Endothelial cell of umbilical vein (primary cell): ENCODE results near the gene KRT15. TPM values are rescaled to one million over a fixed set of nuclear protein-coding genes. Genes with fewer than 3 reads are reported as not detected.

Source experiments
- BruUV-seq: library from RNA; stranded (reverse); fragments of 400-500 nt; replicated peaks from 2 replicates; lab custom pipeline; 2021; lab: Mats Ljungman, UMichigan
- CTCF ChIA-PET: fragments of 300-600, 350-600 bp; sonication (Branson Sonifier 250); formaldehyde crosslinking; loops from one replicate; lab custom pipeline; 2021; ENCODE audit warnings: antibody characterized with exemption, inconsistent platforms; lab: Charles Lee
- POLR2A ChIA-PET: fragments of 300-600, 350-600 bp; sonication (Branson Sonifier 250); formaldehyde crosslinking; loops from one replicate; lab custom pipeline; 2021; ENCODE audit warnings: antibody characterized with exemption, inconsistent platforms; lab: Charles Lee
- DNase-seq: peaks from one replicate; pipeline ENCODE4 v3.0.0-alpha.2; 2011; ENCODE audit warnings: low read depth, low spot score
- FAIRE-seq: peaks from 2 replicates; lab custom pipeline; 2011; peaks lifted over from hg19 to GRCh38; lab: Jason Lieb, UNC
- H2AFZ ChIP-seq: 2 replicates; pipeline ENCODE4 v1.6.0; 2012; ENCODE audit warnings: low read depth, low read length, control low read depth, inconsistent platforms
- H3K27ac ChIP-seq: 2 replicates; pipeline ENCODE4 v1.5.1; 2011; ENCODE audit warnings: low read depth, mild to moderate bottlenecking, control low read depth, low read length, moderate library complexity; ENCODE audit not compliant: insufficient read depth
- H3K27me3 ChIP-seq, 2 experiments: 2 replicates each; pipeline versions ENCODE4 v1.6.0 to v1.6.1; 2011; ENCODE audit warnings: low read length in 2 of 2, mixed read lengths in 1 of 2; ENCODE audit not compliant: control insufficient read depth in 2 of 2, insufficient read depth in 2 of 2
- H3K36me3 ChIP-seq, 2 experiments: 2 replicates in 1 of 2; 3 replicates in 1 of 2; pipeline ENCODE4 v1.5.1; 2011; ENCODE audit warnings: low read length in 2 of 2, mild to moderate bottlenecking in 1 of 2, moderate library complexity in 1 of 2; ENCODE audit not compliant: control insufficient read depth in 2 of 2, insufficient read depth in 2 of 2; ENCODE audit errors: extremely low read depth in 1 of 2
- H3K4me1 ChIP-seq: 3 replicates; pipeline ENCODE4 v1.5.1; 2011; ENCODE audit warnings: mild to moderate bottlenecking, low read length; ENCODE audit not compliant: control insufficient read depth, insufficient read depth; ENCODE audit errors: extremely low read depth
- H3K4me2 ChIP-seq: 2 replicates; pipeline ENCODE4 v1.6.1; 2011; ENCODE audit warnings: low read length, control low read depth, mixed read lengths; ENCODE audit not compliant: insufficient read depth
- H3K4me3 ChIP-seq, 3 experiments: fragments of 200-600 bp in 1 of 3; sonication (generic), shearing (Covaris generic) in 1 of 3; replicated peaks in 1 of 3; 2 replicates each; pipeline ENCODE4 v1.5.1; 2011 to 2016; ENCODE audit warnings: control low read depth in 3 of 3, low read length in 3 of 3, mild to moderate bottlenecking in 2 of 3, inconsistent platforms in 1 of 3, low read depth in 1 of 3, moderate library complexity in 1 of 3; ENCODE audit not compliant: insufficient read depth in 1 of 3
- H3K79me2 ChIP-seq: 2 replicates; pipeline ENCODE4 v1.6.0; 2012; ENCODE audit warnings: low read length, inconsistent platforms; ENCODE audit not compliant: control insufficient read depth, insufficient read depth
- H3K9ac ChIP-seq: replicated peaks from 2 replicates; pipeline ENCODE3; 2011; ENCODE audit warnings: low read length, control low read depth; ENCODE audit not compliant: insufficient read depth; ENCODE audit errors: extremely low read depth
- H3K9me1 ChIP-seq: replicated peaks from 3 replicates; pipeline ENCODE4 v1.6.0; 2011; ENCODE audit warnings: mild to moderate bottlenecking, low read length; ENCODE audit not compliant: control insufficient read depth, insufficient read depth; ENCODE audit errors: extremely low read depth
- H3K9me3 ChIP-seq: replicated peaks from 2 replicates; pipeline ENCODE4 v1.5.1; 2012; ENCODE audit warnings: low read length, inconsistent platforms; ENCODE audit not compliant: control insufficient read depth, insufficient read depth
- H4K20me1 ChIP-seq: replicated peaks from 2 replicates; pipeline ENCODE3; 2011; ENCODE audit warnings: mild to moderate bottlenecking, low read length; ENCODE audit not compliant: control insufficient read depth, insufficient read depth; ENCODE audit errors: extremely low read depth
- EZH2 ChIP-seq: IDR thresholded peaks from 2 replicates; pipeline ENCODE4 v1.6.1; 2012; ENCODE audit warnings: borderline replicate concordance, low read depth, mild to moderate bottlenecking, moderate library complexity, low read length, inconsistent platforms; ENCODE audit not compliant: severe bottlenecking
- FOS ChIP-seq: IDR thresholded peaks from 2 replicates; pipeline ENCODE4 v1.6.1; 2011; ENCODE audit warnings: mild to moderate bottlenecking, low read length, moderate library complexity, borderline replicate concordance; ENCODE audit not compliant: insufficient read depth
- GATA2 ChIP-seq: IDR thresholded peaks from 2 replicates; pipeline ENCODE4 v1.7.0; 2011; ENCODE audit warnings: low read depth, mild to moderate bottlenecking, moderate library complexity, mixed read lengths, low read length; ENCODE audit not compliant: insufficient read length, insufficient read depth
- JUN ChIP-seq: IDR thresholded peaks from 2 replicates; pipeline ENCODE4 v1.6.1; 2011; ENCODE audit warnings: borderline replicate concordance, low read depth; ENCODE audit not compliant: insufficient read length, insufficient read depth
- MYC ChIP-seq: IDR thresholded peaks from one replicate; pipeline ENCODE4 v1.6.1; 2011; ENCODE audit warnings: mild to moderate bottlenecking, low read depth, low read length
- POLR2A ChIP-seq: IDR thresholded peaks from 2 replicates; pipeline ENCODE4 v1.6.1; 2012; ENCODE audit warnings: low read depth, mild to moderate bottlenecking, control low read depth, low read length
- POLR2AphosphoS5 ChIP-seq: IDR thresholded peaks from 2 replicates; pipeline ENCODE4 v1.6.1; 2012; ENCODE audit warnings: low read depth, mild to moderate bottlenecking, control low read depth, low read length, moderate library complexity; ENCODE audit not compliant: insufficient read depth
- dilution Hi-C: fragments of 300-500 bp; cut with MboI; formaldehyde crosslinking; loops from one replicate; pipeline ENCODE4 v1.15.0; 2019; ENCODE audit warnings: low sequenced_read_pairs; ENCODE audit not compliant: extremely low pct_ligation_motif_present
- intact Hi-C: fragments of 100-400 bp; cut with micrococcal nuclease; formaldehyde crosslinking; loops from one replicate; pipeline ENCODE4 v1.10.0; 2022
- polyA plus RNA-seq, 4 experiments: library from polyadenylated mRNA; depleted of rRNA in 3 of 4; stranded (reverse) in 3 of 4; unstranded in 1 of 4; fragments of >200 nt; gene quantifications; 2 replicates each; pipeline versions ENCODE4 v1.2.1 to v1.2.3, GENCODE V29; 2011 to 2012; ENCODE audit warnings: missing spikeins in 1 of 4
- total RNA-seq: library from RNA; stranded (reverse); gene quantifications from 2 replicates; pipeline ENCODE4 v1.2.3, GENCODE V29; 2021
- TF ChIP-seq, protein P1 (sequence below), 2 donors: IDR thresholded peaks; 1 replicate in 1 of 2; 2 replicates in 1 of 2; pipeline ENCODE4 v1.5.1; 2011; ENCODE audit warnings: low read length in 2 of 2, mild to moderate bottlenecking in 2 of 2, moderate library complexity in 2 of 2, control low read depth in 1 of 2, inconsistent platforms in 1 of 2, low read depth in 1 of 2; ENCODE audit not compliant: insufficient read depth in 1 of 2; ENCODE audit errors: extremely low read depth in 1 of 2
- TF ChIP-seq, protein P2 (sequence below): IDR thresholded peaks from 2 replicates; pipeline ENCODE4 v1.6.1; 2011; ENCODE audit not compliant: insufficient read depth, insufficient read length

KRT15 gene
- total and polyA plus RNA-seq, 2 donors (not counting 3 experiments of a cell fraction or from before 2014, with no cell fraction given): 0.68 to 2.8 TPM

GRCh38 chr17:41539071-41539492, 20.4 kb upstream of the KRT15 start:
- FAIRE-seq: no peak
- Histone ChIP-seq H3K4me3 (no peak overlapping the region), H3K9me3 (no peaks in the 10 kb centered on the region), H4K20me1 (no peaks in the 10 kb centered on the region), H3K4me1 (no peaks in the 10 kb centered on the region), H3K79me2 (no peaks in the 10 kb centered on the region), H3K9ac (no peak overlapping the region), H3K4me2 (no peak overlapping the region), H3K27ac (no peak overlapping the region), H3K27me3 (no peaks in the 10 kb centered on the region), H3K36me3 (no peaks in the 10 kb centered on the region), H2AFZ (no peak overlapping the region), H3K9me1 (no peaks in the 10 kb centered on the region)
- dilution Hi-C loops (no loop called here), intact Hi-C loops (no loop called here)
- ChIA-PET POLR2A (no interaction called here), CTCF (interaction anchor here (2.8 to 3.0 kb wide), 2 partner anchors 10 to 14 kb away, joined by 6 to 28 read pairs; no protein-coding TSS in a partner anchor)
- no peak for TF ChIP-seq POLR2A
- no peak for TF ChIP-seq FOS
- no peak for TF ChIP-seq MYC
- no peak for TF ChIP-seq EZH2
- no peak for TF ChIP-seq GATA2
- no peak for TF ChIP-seq JUN
- no peak for TF ChIP-seq POLR2AphosphoS5
- TF ChIP-seq, protein P1, sequence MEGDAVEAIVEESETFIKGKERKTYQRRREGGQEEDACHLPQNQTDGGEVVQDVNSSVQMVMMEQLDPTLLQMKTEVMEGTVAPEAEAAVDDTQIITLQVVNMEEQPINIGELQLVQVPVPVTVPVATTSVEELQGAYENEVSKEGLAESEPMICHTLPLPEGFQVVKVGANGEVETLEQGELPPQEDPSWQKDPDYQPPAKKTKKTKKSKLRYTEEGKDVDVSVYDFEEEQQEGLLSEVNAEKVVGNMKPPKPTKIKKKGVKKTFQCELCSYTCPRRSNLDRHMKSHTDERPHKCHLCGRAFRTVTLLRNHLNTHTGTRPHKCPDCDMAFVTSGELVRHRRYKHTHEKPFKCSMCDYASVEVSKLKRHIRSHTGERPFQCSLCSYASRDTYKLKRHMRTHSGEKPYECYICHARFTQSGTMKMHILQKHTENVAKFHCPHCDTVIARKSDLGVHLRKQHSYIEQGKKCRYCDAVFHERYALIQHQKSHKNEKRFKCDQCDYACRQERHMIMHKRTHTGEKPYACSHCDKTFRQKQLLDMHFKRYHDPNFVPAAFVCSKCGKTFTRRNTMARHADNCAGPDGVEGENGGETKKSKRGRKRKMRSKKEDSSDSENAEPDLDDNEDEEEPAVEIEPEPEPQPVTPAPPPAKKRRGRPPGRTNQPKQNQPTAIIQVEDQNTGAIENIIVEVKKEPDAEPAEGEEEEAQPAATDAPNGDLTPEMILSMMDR (IDR thresholded peaks at IDR 0.05; ENCODE audit: extremely low read depth in 1 of 2, insufficient read depth in 1 of 2, low read depth in 1 of 2, low read length in 2 of 2): no peak
- TF ChIP-seq, protein P2, sequence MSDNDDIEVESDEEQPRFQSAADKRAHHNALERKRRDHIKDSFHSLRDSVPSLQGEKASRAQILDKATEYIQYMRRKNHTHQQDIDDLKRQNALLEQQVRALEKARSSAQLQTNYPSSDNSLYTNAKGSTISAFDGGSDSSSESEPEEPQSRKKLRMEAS: no peak
- no peak for DNase-seq
- no TSS peak for BruUV-seq
